ENCODE measurements around the gene NXPE1. TPM values are rescaled to one million over a fixed set of nuclear protein-coding genes. Genes with fewer than 3 reads are reported as not detected.

Gene NXPE1
- polyA plus RNA-seq, 1 donor (not counting 4 experiments of a cell fraction or from before 2014, with no cell fraction given), result not detected

DNA sequence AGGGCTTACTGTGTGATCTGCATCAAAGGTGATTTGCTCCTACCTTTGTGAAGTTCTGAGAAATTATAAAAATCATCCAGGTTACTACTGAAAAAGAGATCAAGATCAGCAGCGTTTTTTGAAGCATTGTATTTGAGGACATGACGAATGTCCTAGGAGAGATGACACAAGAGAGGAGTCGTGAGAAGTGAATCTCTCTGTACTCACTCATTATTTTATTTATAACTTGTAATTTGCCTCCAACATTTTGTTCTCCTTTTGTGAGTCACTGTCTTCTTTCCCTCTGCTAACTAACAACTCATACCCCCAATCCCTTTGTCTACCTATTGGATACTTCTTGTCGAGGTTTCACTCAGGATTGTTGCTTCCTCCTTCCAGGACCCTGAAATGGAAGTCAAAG lies 8.6 kb downstream of the NXPE1 start:
- H3K4me3 ChIP-seq (ENCODE audit: control insufficient read depth in 2 of 3, extremely low read depth in 1 of 3, insufficient read depth in 2 of 3, low read depth in 1 of 3, low read length in 3 of 3), result no peak overlapping the region
- dilution Hi-C loops (cut with MboI; ENCODE audit: extremely low pct_ligation_motif_present, low sequenced_read_pairs), result no loop called here
- H4K20me1 ChIP-seq (ENCODE audit: control insufficient read depth, extremely low read depth, insufficient read depth, low read length), result no peaks in the 10 kb centered on the region
- H3K27me3 ChIP-seq (ENCODE audit: control insufficient read depth, extremely low read depth, insufficient read depth, low read length), result no peaks in the 10 kb centered on the region
- H2AFZ ChIP-seq (ENCODE audit: control insufficient read depth, low read length), result no peak overlapping the region
- H3K4me1 ChIP-seq (ENCODE audit: control insufficient read depth, extremely low read depth, insufficient read depth, low read length), result no peaks in the 10 kb centered on the region
- DNase-seq (ENCODE audit: low read depth, low spot score) (no peak), FAIRE-seq (no peak)
- no peak overlapping the region for H3K4me2 ChIP-seq (ENCODE audit: control insufficient read depth, extremely low read depth, insufficient read depth, low read depth, low read length)
- no peak overlapping the region for H3K27ac ChIP-seq (ENCODE audit: control insufficient read depth, insufficient read depth, low read length)
- no peak overlapping the region for H3K9ac ChIP-seq (ENCODE audit: control insufficient read depth, extremely low read depth, insufficient read depth, low read length)
- TF ChIP-seq, protein P1, sequence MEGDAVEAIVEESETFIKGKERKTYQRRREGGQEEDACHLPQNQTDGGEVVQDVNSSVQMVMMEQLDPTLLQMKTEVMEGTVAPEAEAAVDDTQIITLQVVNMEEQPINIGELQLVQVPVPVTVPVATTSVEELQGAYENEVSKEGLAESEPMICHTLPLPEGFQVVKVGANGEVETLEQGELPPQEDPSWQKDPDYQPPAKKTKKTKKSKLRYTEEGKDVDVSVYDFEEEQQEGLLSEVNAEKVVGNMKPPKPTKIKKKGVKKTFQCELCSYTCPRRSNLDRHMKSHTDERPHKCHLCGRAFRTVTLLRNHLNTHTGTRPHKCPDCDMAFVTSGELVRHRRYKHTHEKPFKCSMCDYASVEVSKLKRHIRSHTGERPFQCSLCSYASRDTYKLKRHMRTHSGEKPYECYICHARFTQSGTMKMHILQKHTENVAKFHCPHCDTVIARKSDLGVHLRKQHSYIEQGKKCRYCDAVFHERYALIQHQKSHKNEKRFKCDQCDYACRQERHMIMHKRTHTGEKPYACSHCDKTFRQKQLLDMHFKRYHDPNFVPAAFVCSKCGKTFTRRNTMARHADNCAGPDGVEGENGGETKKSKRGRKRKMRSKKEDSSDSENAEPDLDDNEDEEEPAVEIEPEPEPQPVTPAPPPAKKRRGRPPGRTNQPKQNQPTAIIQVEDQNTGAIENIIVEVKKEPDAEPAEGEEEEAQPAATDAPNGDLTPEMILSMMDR (optimal IDR thresholded peaks at IDR 0.05 in 1 of 3, IDR thresholded peaks at IDR 0.05 in 1 of 3, conservative IDR thresholded peaks at IDR 0.05 in 1 of 3; ENCODE audit: extremely low read depth in 1 of 3, insufficient read depth in 2 of 3, low read length in 3 of 3), result no peak
- TF ChIP-seq EZH2 (IDR thresholded peaks at IDR 0.05; ENCODE audit: low read length), result no peak
- H3K9me1 ChIP-seq (ENCODE audit: control insufficient read depth, extremely low read depth, insufficient read depth, low read length), result no peaks in the 10 kb centered on the region
- no peaks in the 10 kb centered on the region for H3K79me2 ChIP-seq (ENCODE audit: control insufficient read depth, insufficient read depth, low read length)
- no peaks in the 10 kb centered on the region for H3K36me3 ChIP-seq (ENCODE audit: control insufficient read depth in 2 of 2, extremely low read depth in 1 of 2, insufficient read depth in 2 of 2, low read length in 2 of 2)
- no peaks in the 10 kb centered on the region for H3K9me3 ChIP-seq (ENCODE audit: control insufficient read depth, low read depth, low read length)

DNA sequence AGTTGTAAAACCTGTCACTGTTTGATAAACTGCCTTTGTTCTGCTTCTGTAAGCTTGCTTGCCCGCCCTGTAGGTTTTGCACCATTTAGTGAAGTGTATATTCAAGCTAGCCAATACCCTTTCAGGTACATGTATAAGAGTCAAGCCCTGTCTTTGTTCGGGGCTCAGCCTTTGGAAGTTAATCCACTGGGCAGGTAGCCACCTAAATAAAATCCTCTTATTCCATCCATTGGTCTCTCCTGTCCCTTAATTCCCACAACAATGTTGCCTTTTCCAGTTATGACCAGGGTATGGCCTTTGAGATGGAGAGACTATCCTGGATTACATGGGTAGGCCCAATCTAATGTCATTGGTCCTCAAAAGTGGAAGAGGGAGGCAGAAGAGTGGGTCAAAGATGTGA lies 34.0 kb downstream of the NXPE1 start:
- no peak overlapping the region for H2AFZ ChIP-seq (ENCODE audit: control insufficient read depth, low read length)
- no peak overlapping the region for H3K27ac ChIP-seq (ENCODE audit: control insufficient read depth, insufficient read depth, low read length)
- no peak overlapping the region for H3K9ac ChIP-seq (ENCODE audit: control insufficient read depth, extremely low read depth, insufficient read depth, low read length)
- no peaks in the 10 kb centered on the region for H3K36me3 ChIP-seq (ENCODE audit: control insufficient read depth in 2 of 2, extremely low read depth in 1 of 2, insufficient read depth in 2 of 2, low read length in 2 of 2)
- no peak overlapping the region for H3K4me3 ChIP-seq (ENCODE audit: control insufficient read depth in 2 of 3, extremely low read depth in 1 of 3, insufficient read depth in 2 of 3, low read depth in 1 of 3, low read length in 3 of 3)
- no peaks in the 10 kb centered on the region for H3K27me3 ChIP-seq (ENCODE audit: control insufficient read depth, extremely low read depth, insufficient read depth, low read length)
- dilution Hi-C loops (cut with MboI; ENCODE audit: extremely low pct_ligation_motif_present, low sequenced_read_pairs), result no loop called here
- no peaks in the 10 kb centered on the region for H3K79me2 ChIP-seq (ENCODE audit: control insufficient read depth, insufficient read depth, low read length)
- no peaks in the 10 kb centered on the region for H4K20me1 ChIP-seq (ENCODE audit: control insufficient read depth, extremely low read depth, insufficient read depth, low read length)
- H3K4me1 ChIP-seq (ENCODE audit: control insufficient read depth, extremely low read depth, insufficient read depth, low read length), result no peaks in the 10 kb centered on the region
- DNase-seq (ENCODE audit: low read depth, low spot score) (no peak), FAIRE-seq (no peak)
- TF ChIP-seq, protein P1 (optimal IDR thresholded peaks at IDR 0.05 in 1 of 3, IDR thresholded peaks at IDR 0.05 in 1 of 3, conservative IDR thresholded peaks at IDR 0.05 in 1 of 3; ENCODE audit: extremely low read depth in 1 of 3, insufficient read depth in 2 of 3, low read length in 3 of 3), result no peak
- TF ChIP-seq EZH2 (IDR thresholded peaks at IDR 0.05; ENCODE audit: low read length), result no peak
- H3K9me3 ChIP-seq (ENCODE audit: control insufficient read depth, low read depth, low read length), result no peaks in the 10 kb centered on the region
- H3K9me1 ChIP-seq (ENCODE audit: control insufficient read depth, extremely low read depth, insufficient read depth, low read length), result no peaks in the 10 kb centered on the region
- H3K4me2 ChIP-seq (ENCODE audit: control insufficient read depth, extremely low read depth, insufficient read depth, low read depth, low read length), result no peak overlapping the region

Data from keratinocyte (primary cell).